ENCODE measurements around the gene H3-3A.

DNA sequence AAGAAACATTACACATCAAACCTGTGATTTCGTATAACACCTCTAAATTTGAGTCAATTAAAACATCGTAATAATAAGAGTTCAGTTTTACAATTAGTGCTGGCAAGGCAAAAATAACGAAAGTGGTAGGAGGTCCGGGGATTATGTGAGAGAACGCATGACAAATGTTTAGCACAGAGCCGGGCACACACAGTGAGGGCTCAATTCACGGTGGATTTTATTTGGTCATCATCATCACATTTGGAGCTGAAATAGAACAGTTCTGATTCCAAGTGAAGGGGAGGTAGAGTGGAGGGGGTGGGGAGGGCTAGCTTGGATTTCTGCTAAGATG lies 20.0 kb downstream of the H3-3A start:
- TF ChIP-seq, protein P1, sequence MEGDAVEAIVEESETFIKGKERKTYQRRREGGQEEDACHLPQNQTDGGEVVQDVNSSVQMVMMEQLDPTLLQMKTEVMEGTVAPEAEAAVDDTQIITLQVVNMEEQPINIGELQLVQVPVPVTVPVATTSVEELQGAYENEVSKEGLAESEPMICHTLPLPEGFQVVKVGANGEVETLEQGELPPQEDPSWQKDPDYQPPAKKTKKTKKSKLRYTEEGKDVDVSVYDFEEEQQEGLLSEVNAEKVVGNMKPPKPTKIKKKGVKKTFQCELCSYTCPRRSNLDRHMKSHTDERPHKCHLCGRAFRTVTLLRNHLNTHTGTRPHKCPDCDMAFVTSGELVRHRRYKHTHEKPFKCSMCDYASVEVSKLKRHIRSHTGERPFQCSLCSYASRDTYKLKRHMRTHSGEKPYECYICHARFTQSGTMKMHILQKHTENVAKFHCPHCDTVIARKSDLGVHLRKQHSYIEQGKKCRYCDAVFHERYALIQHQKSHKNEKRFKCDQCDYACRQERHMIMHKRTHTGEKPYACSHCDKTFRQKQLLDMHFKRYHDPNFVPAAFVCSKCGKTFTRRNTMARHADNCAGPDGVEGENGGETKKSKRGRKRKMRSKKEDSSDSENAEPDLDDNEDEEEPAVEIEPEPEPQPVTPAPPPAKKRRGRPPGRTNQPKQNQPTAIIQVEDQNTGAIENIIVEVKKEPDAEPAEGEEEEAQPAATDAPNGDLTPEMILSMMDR (IDR thresholded peaks at IDR 0.05), result no peak
- TF ChIP-seq POLR2AphosphoS5 (IDR thresholded peaks at IDR 0.05; ENCODE audit: low read depth, low read length) (no peak), ELF1 (IDR thresholded peaks at IDR 0.05) (no peak), GABPA (IDR thresholded peaks at IDR 0.05; ENCODE audit: low read depth) (no peak), YY1 (IDR thresholded peaks at IDR 0.05; ENCODE audit: low read depth) (no peak), SIN3A (IDR thresholded peaks at IDR 0.05; ENCODE audit: borderline replicate concordance, low read depth, low read length) (no peak), RAD21 (IDR thresholded peaks at IDR 0.05; ENCODE audit: low read length) (no peak)
- TF ChIP-seq, protein P2, sequence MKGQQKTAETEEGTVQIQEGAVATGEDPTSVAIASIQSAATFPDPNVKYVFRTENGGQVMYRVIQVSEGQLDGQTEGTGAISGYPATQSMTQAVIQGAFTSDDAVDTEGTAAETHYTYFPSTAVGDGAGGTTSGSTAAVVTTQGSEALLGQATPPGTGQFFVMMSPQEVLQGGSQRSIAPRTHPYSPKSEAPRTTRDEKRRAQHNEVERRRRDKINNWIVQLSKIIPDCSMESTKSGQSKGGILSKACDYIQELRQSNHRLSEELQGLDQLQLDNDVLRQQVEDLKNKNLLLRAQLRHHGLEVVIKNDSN (IDR thresholded peaks at IDR 0.05; ENCODE audit: borderline replicate concordance, low read depth), result no peak
- TF ChIP-seq, protein P3, sequence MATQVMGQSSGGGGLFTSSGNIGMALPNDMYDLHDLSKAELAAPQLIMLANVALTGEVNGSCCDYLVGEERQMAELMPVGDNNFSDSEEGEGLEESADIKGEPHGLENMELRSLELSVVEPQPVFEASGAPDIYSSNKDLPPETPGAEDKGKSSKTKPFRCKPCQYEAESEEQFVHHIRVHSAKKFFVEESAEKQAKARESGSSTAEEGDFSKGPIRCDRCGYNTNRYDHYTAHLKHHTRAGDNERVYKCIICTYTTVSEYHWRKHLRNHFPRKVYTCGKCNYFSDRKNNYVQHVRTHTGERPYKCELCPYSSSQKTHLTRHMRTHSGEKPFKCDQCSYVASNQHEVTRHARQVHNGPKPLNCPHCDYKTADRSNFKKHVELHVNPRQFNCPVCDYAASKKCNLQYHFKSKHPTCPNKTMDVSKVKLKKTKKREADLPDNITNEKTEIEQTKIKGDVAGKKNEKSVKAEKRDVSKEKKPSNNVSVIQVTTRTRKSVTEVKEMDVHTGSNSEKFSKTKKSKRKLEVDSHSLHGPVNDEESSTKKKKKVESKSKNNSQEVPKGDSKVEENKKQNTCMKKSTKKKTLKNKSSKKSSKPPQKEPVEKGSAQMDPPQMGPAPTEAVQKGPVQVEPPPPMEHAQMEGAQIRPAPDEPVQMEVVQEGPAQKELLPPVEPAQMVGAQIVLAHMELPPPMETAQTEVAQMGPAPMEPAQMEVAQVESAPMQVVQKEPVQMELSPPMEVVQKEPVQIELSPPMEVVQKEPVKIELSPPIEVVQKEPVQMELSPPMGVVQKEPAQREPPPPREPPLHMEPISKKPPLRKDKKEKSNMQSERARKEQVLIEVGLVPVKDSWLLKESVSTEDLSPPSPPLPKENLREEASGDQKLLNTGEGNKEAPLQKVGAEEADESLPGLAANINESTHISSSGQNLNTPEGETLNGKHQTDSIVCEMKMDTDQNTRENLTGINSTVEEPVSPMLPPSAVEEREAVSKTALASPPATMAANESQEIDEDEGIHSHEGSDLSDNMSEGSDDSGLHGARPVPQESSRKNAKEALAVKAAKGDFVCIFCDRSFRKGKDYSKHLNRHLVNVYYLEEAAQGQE (IDR thresholded peaks at IDR 0.05; ENCODE audit: low read depth, low read length), result no peak
